ENCODE results near the gene HOXD10. TPM values are rescaled to one million over a fixed set of nuclear protein-coding genes. Genes with fewer than 3 reads are reported as not detected.

HOXD10 gene
- polyA plus RNA-seq, 6 donors from 2014 or later: not detected

DNA sequence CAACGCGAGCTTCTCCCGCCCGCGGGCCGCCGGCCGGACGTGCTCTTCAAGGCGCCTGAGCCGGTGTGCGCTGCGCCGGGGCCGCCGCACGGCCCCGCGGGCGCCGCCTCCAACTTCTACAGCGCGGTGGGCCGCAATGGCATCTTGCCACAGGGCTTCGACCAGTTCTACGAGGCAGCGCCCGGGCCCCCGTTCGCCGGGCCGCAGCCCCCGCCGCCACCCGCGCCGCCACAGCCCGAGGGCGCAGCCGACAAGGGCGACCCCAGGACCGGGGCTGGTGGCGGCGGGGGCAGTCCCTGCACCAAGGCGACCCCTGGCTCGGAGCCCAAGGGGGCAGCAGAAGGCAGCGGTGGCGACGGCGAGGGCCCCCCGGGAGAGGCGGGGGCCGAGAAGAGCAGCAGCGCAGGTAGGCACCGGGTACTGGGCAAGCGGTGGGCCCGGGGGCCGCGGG, 8.8 kb upstream of the HOXD10 start:
- no peak for DNase-seq
- H3K36me3 Mint-ChIP-seq: peaks cover 5 to 10% of the 10 kb centered on the region in 2 donors
- no peak overlapping the region for H3K27ac Mint-ChIP-seq
- ATAC-seq (ENCODE audit: low read depth in 2 of 2): no peak
- H3K27me3 Mint-ChIP-seq: peaks cover 73 to 84% (median 76%) of the 10 kb centered on the region in 3 donors
- H3K4me1 Mint-ChIP-seq: peaks cover 21 to 33% (median 31%) of the 10 kb centered on the region in 3 donors
- peaks cover 0 to 41% (median 12%) of the 10 kb centered on the region in 7 donors for H3K9me3 Mint-ChIP-seq
- peak overlapping the region in 1 of 8 donors; percentile 54 for H3K4me3 Mint-ChIP-seq

DNA sequence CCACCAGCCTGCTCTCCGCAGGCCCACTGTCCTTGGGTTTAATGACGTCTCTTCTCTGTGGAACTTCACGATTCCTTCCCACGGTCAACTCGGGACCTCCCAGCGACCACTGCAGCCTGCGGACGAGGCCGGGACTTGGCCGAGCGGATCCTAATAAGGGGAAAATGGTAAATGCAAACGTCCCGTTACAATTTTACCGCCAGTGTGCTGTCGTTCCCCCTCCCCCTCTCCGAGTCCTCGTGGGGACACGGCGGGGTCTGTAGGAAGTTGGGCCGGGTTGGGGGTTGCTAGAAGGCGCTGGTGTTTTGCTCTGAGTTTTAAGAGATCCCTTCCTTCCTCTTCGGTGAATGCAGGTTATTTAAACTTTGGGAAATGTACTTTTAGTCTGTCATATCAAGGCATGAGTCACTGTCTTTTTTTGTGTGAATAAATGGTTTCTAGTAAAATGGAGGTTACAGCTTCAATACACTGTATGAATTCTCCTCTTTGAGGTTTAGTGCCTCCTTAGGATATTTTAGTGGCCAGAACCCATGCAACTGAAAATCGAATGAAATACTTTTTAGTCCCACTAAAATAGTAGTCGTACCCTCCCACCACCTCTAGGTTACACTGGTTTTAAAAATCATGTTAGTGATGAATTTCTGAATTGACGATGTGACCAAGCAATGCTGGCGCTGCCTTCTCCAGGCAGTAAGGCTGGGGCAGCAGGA, 7.2 kb upstream of the HOXD10 start:
- Mint-ChIP-seq H3K27me3 (peaks cover 71 to 80% (median 73%) of the 10 kb centered on the region in 3 donors), H3K27ac (peak overlapping the region in 4 of 6 donors; percentile 66 to 93 (median 86)), H3K4me3 (peak overlapping the region in 5 of 8 donors; percentile 22 to 79 (median 58)), H3K9me3 (peaks cover 0 to 38% (median 9%) of the 10 kb centered on the region in 7 donors), H3K4me1 (peaks cover 21 to 32% (median 28%) of the 10 kb centered on the region in 3 donors), H3K36me3 (peaks cover 5 to 10% of the 10 kb centered on the region in 2 donors)
- no peak for DNase-seq
- ATAC-seq (ENCODE audit: low read depth in 2 of 2): no peak

DNA sequence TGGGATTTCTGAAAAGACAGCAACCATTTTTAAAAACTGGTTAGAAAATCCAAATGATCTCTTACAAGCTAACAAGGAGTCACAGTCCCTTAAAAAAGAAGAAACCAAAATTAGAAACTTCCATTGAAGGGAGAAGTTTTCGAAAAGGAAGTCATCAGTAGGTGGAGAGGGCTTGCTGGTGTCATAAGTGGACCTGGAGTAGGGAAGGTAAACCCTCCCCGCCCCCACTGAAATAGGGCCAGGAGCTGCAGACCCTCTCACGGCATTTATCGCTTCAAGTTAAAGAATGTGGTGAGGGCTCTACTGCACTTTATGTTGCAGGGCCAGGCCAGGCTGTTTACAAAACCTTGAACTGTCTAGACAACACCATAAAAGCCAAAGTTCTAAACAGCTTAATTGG, 6.6 kb upstream of the HOXD10 start:
- Mint-ChIP-seq H3K9me3 (peaks cover 0 to 38% (median 8%) of the 10 kb centered on the region in 7 donors), H3K27me3 (peaks cover 70 to 77% (median 72%) of the 10 kb centered on the region in 3 donors), H3K4me1 (peaks cover 19 to 26% (median 26%) of the 10 kb centered on the region in 3 donors), H3K4me3 (peak overlapping the region in 2 of 8 donors; percentile 58 to 75), H3K36me3 (peaks cover 5 to 10% of the 10 kb centered on the region in 2 donors), H3K27ac (peak overlapping the region in 3 of 6 donors; percentile 16 to 92 (median 19))
- no peak for DNase-seq
- no peak for ATAC-seq (ENCODE audit: low read depth in 2 of 2)

GRCh38 chr2:176110415-176111308, 5.9 kb upstream of the HOXD10 start:
- ATAC-seq (ENCODE audit: low read depth in 2 of 2): no peak
- Mint-ChIP-seq H3K9me3 (peaks cover 0 to 40% (median 8%) of the 10 kb centered on the region in 7 donors), H3K27ac (peak overlapping the region in 4 of 6 donors; percentile 39 to 92 (median 66)), H3K36me3 (peaks cover 5 to 10% of the 10 kb centered on the region in 2 donors), H3K27me3 (peaks cover 65 to 73% (median 72%) of the 10 kb centered on the region in 3 donors), H3K4me1 (peaks cover 13 to 20% (median 19%) of the 10 kb centered on the region in 3 donors), H3K4me3 (peak overlapping the region in 3 of 8 donors; percentile 9 to 75 (median 58))
- DNase-seq: no peak

GRCh38 chr2:176111309-176111663, 5.3 kb upstream of the HOXD10 start:
- Mint-ChIP-seq H3K4me1 (peaks cover 7 to 14% (median 14%) of the 10 kb centered on the region in 3 donors), H3K36me3 (peaks cover 4 to 5% of the 10 kb centered on the region in 2 donors), H3K4me3 (peak overlapping the region in 3 of 8 donors; percentile 9 to 75 (median 44)), H3K27me3 (peaks cover 64 to 73% (median 72%) of the 10 kb centered on the region in 3 donors), H3K27ac (peak overlapping the region in 4 of 6 donors; percentile 39 to 83 (median 65)), H3K9me3 (peaks cover 0 to 39% (median 8%) of the 10 kb centered on the region in 7 donors)
- DNase-seq (no peak), ATAC-seq (ENCODE audit: low read depth in 2 of 2) (no peak)

- H3K4me3 Mint-ChIP-seq: peak overlapping the region in 4 of 8 donors; percentile 37 to 75 (median 49)
- peaks cover 5 to 17% (median 11%) of the 10 kb centered on the region in 3 donors for H3K4me1 Mint-ChIP-seq
- H3K27ac Mint-ChIP-seq: peak overlapping the region in 3 of 6 donors; percentile 44 to 86 (median 80)
Measured at GRCh38 chr2:176111846-176112374, 4.7 kb upstream of the HOXD10 start.

DNA sequence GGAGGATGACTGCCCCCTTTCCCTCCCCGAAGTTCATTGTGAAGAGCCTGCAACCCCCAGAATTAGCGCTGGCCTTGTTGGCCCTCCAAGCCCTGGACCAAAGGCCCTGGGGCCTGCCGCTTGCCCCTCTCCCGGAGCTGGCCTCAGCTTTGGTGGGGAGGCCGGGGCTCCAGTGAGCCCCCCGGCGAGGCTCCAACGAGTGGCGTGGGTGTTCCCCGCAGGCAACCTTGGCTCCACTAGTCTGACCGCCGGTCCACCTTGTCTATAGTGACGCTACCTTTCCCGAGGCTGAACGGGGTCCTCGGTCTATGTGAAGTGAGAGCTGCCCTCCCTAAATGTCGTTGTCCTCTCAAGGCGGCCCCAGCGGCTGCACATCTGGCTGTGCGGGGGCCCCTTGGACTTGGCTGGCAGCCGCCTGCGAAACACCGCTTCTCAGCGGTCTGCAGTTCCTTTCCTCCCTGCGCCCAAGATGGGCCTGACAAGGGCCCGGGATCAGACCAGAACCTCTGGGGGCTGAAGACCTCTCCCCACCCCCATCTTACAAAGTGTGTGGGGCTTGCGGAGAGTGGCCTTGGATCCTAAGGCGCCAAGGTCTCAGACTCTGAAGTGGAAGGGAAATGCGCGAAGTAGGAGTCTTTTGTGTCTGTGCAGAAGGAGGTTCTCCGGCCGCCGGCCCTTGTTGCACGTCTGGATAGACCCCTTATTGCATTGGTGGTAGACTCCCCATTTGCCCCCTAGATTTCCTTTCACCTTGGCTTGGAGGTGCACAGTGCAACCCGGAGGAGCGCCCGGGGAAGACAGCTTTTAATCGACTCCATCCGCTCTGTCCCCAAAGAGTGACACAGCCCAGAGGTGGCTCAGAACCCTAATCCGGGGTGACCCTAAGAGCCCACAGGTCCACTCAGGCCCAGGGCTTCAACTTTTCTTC, 3.9 kb upstream of the HOXD10 start:
- Mint-ChIP-seq H3K36me3 (peaks cover 7 to 9% of the 10 kb centered on the region in 2 donors), H3K4me3 (peak overlapping the region in 3 of 8 donors; percentile 42 to 75 (median 56)), H3K4me1 (peaks cover 5 to 17% (median 8%) of the 10 kb centered on the region in 3 donors), H3K27ac (peak overlapping the region in 4 of 6 donors; percentile 54 to 81 (median 68)), H3K9me3 (peaks cover 0 to 44% (median 10%) of the 10 kb centered on the region in 7 donors), H3K27me3 (peaks cover 73 to 83% (median 78%) of the 10 kb centered on the region in 3 donors)
- DNase-seq: no peak
- no peak for ATAC-seq (ENCODE audit: low read depth in 2 of 2)

More at GRCh38 chr2:176111846-176112374, 4.7 kb upstream of the HOXD10 start:
- ATAC-seq (ENCODE audit: low read depth in 2 of 2) (no peak), DNase-seq (no peak)
- H3K27me3 Mint-ChIP-seq: peaks cover 66 to 76% (median 75%) of the 10 kb centered on the region in 3 donors
- H3K9me3 Mint-ChIP-seq: peaks cover 0 to 40% (median 9%) of the 10 kb centered on the region in 7 donors
- peaks cover 4 to 7% of the 10 kb centered on the region in 2 donors for H3K36me3 Mint-ChIP-seq

GRCh38 chr2:176114120-176114929, 2.3 kb upstream of the HOXD10 start:
- Mint-ChIP-seq H3K36me3 (peaks cover 8 to 22% of the 10 kb centered on the region in 2 donors), H3K4me3 (no peak overlapping the region), H3K9me3 (peaks cover 0 to 41% (median 9%) of the 10 kb centered on the region in 7 donors), H3K27ac (peak overlapping the region in 1 of 6 donors; percentile 42), H3K4me1 (peaks cover 4 to 14% (median 9%) of the 10 kb centered on the region in 3 donors), H3K27me3 (peaks cover 81 to 89% (median 84%) of the 10 kb centered on the region in 3 donors)
- ATAC-seq (ENCODE audit: low read depth in 2 of 2): no peak
- no peak for DNase-seq

GRCh38 chr2:176114930-176115625, 1.5 kb upstream of the HOXD10 start:
- peaks cover 0 to 39% (median 4%) of the 10 kb centered on the region in 7 donors for H3K9me3 Mint-ChIP-seq
- H3K27ac Mint-ChIP-seq: no peak overlapping the region
- ATAC-seq (ENCODE audit: low read depth in 2 of 2) (no peak), DNase-seq (no peak)
- peaks cover 4 to 14% (median 8%) of the 10 kb centered on the region in 3 donors for H3K4me1 Mint-ChIP-seq
- peaks cover 5 to 22% of the 10 kb centered on the region in 2 donors for H3K36me3 Mint-ChIP-seq
- H3K27me3 Mint-ChIP-seq: peaks cover 81 to 89% (median 84%) of the 10 kb centered on the region in 3 donors
- H3K4me3 Mint-ChIP-seq: peak overlapping the region in 1 of 8 donors; percentile 65

DNA sequence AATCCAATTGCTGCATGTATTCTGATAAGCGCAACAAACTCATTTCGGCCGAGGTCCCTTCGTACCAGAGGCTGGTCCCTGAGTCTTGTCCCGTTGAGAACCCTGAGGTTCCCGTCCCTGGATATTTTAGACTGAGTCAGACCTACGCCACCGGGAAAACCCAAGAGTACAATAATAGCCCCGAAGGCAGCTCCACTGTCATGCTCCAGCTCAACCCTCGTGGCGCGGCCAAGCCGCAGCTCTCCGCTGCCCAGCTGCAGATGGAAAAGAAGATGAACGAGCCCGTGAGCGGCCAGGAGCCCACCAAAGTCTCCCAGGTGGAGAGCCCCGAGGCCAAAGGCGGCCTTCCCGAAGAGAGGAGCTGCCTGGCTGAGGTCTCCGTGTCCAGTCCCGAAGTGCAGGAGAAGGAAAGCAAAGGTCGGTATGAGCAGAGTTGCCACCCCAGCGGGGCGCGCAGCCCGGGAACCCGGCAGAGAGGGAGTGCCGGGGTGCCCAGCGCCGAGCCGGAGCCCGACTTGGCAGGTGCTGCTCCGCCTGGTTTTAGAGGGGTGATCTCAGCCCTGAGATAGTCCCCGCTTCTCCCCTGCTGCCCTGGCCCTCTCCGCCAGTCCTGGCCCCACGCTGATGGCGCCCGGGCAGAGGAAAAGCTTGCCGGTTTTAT, 714 bp downstream of the HOXD10 start:
- Mint-ChIP-seq H3K4me1 (peaks cover 4 to 14% (median 4%) of the 10 kb centered on the region in 3 donors), H3K4me3 (peak overlapping the region in 3 of 8 donors; percentile 36 to 52 (median 40)), H3K27ac (peak overlapping the region in 3 of 6 donors; percentile 9 to 82 (median 73)), H3K27me3 (peaks cover 76 to 81% (median 78%) of the 10 kb centered on the region in 3 donors), H3K36me3 (peaks cover 5 to 22% of the 10 kb centered on the region in 2 donors), H3K9me3 (peaks cover 0 to 30% (median 4%) of the 10 kb centered on the region in 7 donors)
- ATAC-seq (ENCODE audit: low read depth in 2 of 2): no peak
- DNase-seq: no peak

All from naive B cell (primary cell).